HCT116 (cell line): ENCODE measurements around the gene CD164. TPM values are rescaled to one million over a fixed set of nuclear protein-coding genes. Genes with fewer than 3 reads are reported as not detected.

ENCODE experiments used
- ATAC-seq: fragments of 200-7000 bp; cut with Tn5 transposase; 2 replicates; pipeline ENCODE4 v1.9.1; 2020; ENCODE audit warnings: mild to moderate bottlenecking, moderate library complexity
- BruUV-seq: library from RNA; stranded (reverse); fragments of 400-500 nt; replicated peaks from 2 replicates; lab custom pipeline; 2021; lab: Mats Ljungman, UMichigan
- CTCF ChIA-PET: fragments of 300-600 bp; sonication (Branson Sonifier 250); formaldehyde crosslinking; loops from one replicate; lab custom pipeline; 2021; ENCODE audit warnings: antibody characterized with exemption; lab: Charles Lee
- POLR2A ChIA-PET: fragments of 300-600, 350-600 bp; sonication (Branson Sonifier 250); formaldehyde crosslinking; loops from one replicate; lab custom pipeline; 2021; ENCODE audit warnings: antibody characterized with exemption; lab: Charles Lee
- RAD21 ChIA-PET, 2 experiments: fragments of 300-600 bp; sonication (Branson Sonifier 250); formaldehyde crosslinking; loops; one replicate each; lab custom pipeline; 2023; ENCODE audit warnings: low total read pairs in 2 of 2; ENCODE audit not compliant: uncharacterized antibody in 2 of 2, unreplicated experiment in 2 of 2, low non-redundant PET in 1 of 2; lab: Charles Lee
- DNase-seq: peaks from one replicate; pipeline ENCODE4 v3.0.0-alpha.2; 2010; ENCODE audit warnings: low read depth, low spot score
- H2AFZ ChIP-seq: fragments of 200-600 bp; shearing (Covaris generic), sonication (generic); 2 replicates; pipeline ENCODE4 v1.6.1; 2017; ENCODE audit warnings: low read depth, mixed run types, mixed read lengths, antibody characterized with exemption, low read length; ENCODE audit not compliant: poor library complexity, severe bottlenecking
- H3K27ac ChIP-seq: 2 replicates; pipeline ENCODE4 v1.5.1; 2012; ENCODE audit warnings: low read depth, low read length
- H3K27me3 ChIP-seq: fragments of 200-600 bp; sonication (generic); 2 replicates; pipeline ENCODE4 v1.6.1; 2016; ENCODE audit warnings: mixed run types, low read length, mixed read lengths; ENCODE audit not compliant: insufficient read depth
- H3K36me3 ChIP-seq, 2 experiments: fragments of 200-500 bp in 1 of 2; fragments of 200-600 bp in 1 of 2; sonication (Bioruptor generic) in 1 of 2; sonication (generic) in 1 of 2; 2 replicates each; pipeline versions ENCODE4 v1.5.1 to v1.6.1; 2014 to 2016; ENCODE audit warnings: low read length in 2 of 2, inconsistent platforms in 1 of 2, mixed read lengths in 1 of 2, mixed run types in 1 of 2; ENCODE audit not compliant: insufficient read depth in 2 of 2, control insufficient read depth in 1 of 2
- H3K4me1 ChIP-seq, 2 experiments: fragments of 200-600 bp in 1 of 2; sonication (generic) in 1 of 2; 2 replicates each; pipeline versions ENCODE4 v1.5.1 to v1.6.1; 2012 to 2017; ENCODE audit warnings: low read length in 2 of 2, inconsistent platforms in 1 of 2, mild to moderate bottlenecking in 1 of 2, mixed read lengths in 1 of 2, mixed run types in 1 of 2, moderate library complexity in 1 of 2; ENCODE audit not compliant: insufficient read depth in 2 of 2, control insufficient read depth in 1 of 2
- H3K4me2 ChIP-seq: fragments of 200-600 bp; sonication (generic); 2 replicates; pipeline ENCODE4 v1.6.1; 2017; ENCODE audit warnings: mixed run types, low read length, mixed read lengths
- H3K4me3 ChIP-seq, 2 experiments: fragments of 200-600 bp in 1 of 2; sonication (generic) in 1 of 2; replicated peaks in 1 of 2; 2 replicates each; pipeline ENCODE4 v1.5.1; 2011 to 2016; ENCODE audit warnings: low read length in 2 of 2, control low read depth in 1 of 2, low read depth in 1 of 2, mild to moderate bottlenecking in 1 of 2, mixed read lengths in 1 of 2, mixed run types in 1 of 2
- H3K79me2 ChIP-seq: fragments of 200-600 bp; sonication (generic); 2 replicates; pipeline ENCODE4 v1.6.1; 2017; ENCODE audit warnings: mild to moderate bottlenecking, mixed run types, low read length, moderate library complexity, mixed read lengths; ENCODE audit not compliant: insufficient read depth
- H3K9ac ChIP-seq: fragments of 200-600 bp; sonication (generic); 2 replicates; pipeline ENCODE4 v1.6.1; 2016; ENCODE audit warnings: low read length, mixed read lengths
- H3K9me2 ChIP-seq: fragments of 200-600 bp; sonication (generic), shearing (Covaris generic); 2 replicates; pipeline ENCODE4 v1.6.1; 2017; ENCODE audit warnings: mixed run types, mild to moderate bottlenecking, moderate library complexity; ENCODE audit not compliant: insufficient read depth
- H3K9me3 ChIP-seq, 2 experiments: fragments of 200-500 bp in 1 of 2; fragments of 200-600 bp in 1 of 2; sonication (Bioruptor generic) in 1 of 2; sonication (generic) in 1 of 2; 2 replicates each; pipeline ENCODE4 v1.6.1; 2014 to 2017; ENCODE audit warnings: low read length in 2 of 2, mixed read lengths in 2 of 2, inconsistent platforms in 1 of 2, low read depth in 1 of 2, mild to moderate bottlenecking in 1 of 2, mixed run types in 1 of 2, moderate library complexity in 1 of 2; ENCODE audit not compliant: control insufficient read depth in 1 of 2, insufficient read depth in 1 of 2
- H4K20me1 ChIP-seq: fragments of 200-600 bp; sonication (generic), shearing (Covaris generic); 2 replicates; pipeline ENCODE4 v1.6.1; 2017; ENCODE audit warnings: mixed run types, mild to moderate bottlenecking, moderate library complexity; ENCODE audit not compliant: insufficient read depth
- CBX3 ChIP-seq: IDR thresholded peaks from 2 replicates; pipeline ENCODE4 v1.6.1; 2012; ENCODE audit warnings: low read depth
- EGR1 ChIP-seq: IDR thresholded peaks from 2 replicates; pipeline ENCODE4 v1.6.1; 2012; ENCODE audit warnings: low read depth
- ELF1 ChIP-seq: IDR thresholded peaks from 2 replicates; pipeline ENCODE4 v1.6.1; 2012; ENCODE audit warnings: low read depth, borderline replicate concordance
- EZH2 ChIP-seq: fragments of 200-600 bp; sonication (generic); IDR thresholded peaks from 2 replicates; pipeline ENCODE4 v1.6.1; 2017; ENCODE audit warnings: antibody characterized with exemption, mixed run types
- EZH2phosphoT487 ChIP-seq: fragments of 200-600 bp; IDR thresholded peaks from 2 replicates; pipeline ENCODE4 v1.6.1; 2018; ENCODE audit warnings: antibody characterized with exemption, borderline replicate concordance
- FOSL1 ChIP-seq: IDR thresholded peaks from 2 replicates; pipeline ENCODE4 v1.6.1; 2012; ENCODE audit warnings: low read depth
- JUND ChIP-seq: IDR thresholded peaks from 2 replicates; pipeline ENCODE4 v1.6.1; 2012
- POLR2A ChIP-seq: IDR thresholded peaks from 2 replicates; pipeline ENCODE4 v1.7.0; 2011; ENCODE audit warnings: borderline replicate concordance; ENCODE audit not compliant: insufficient read depth, insufficient read length; ENCODE audit errors: extremely low read depth
- POLR2AphosphoS5 ChIP-seq: IDR thresholded peaks from 2 replicates; pipeline ENCODE4 v1.6.1; 2011; ENCODE audit warnings: mild to moderate bottlenecking, low read depth, low read length, moderate library complexity
- YY1 ChIP-seq: IDR thresholded peaks from 2 replicates; pipeline ENCODE4 v1.6.1; 2011; ENCODE audit warnings: low read length, low read depth, moderate library complexity, mild to moderate bottlenecking; ENCODE audit not compliant: insufficient replicate concordance; ENCODE audit errors: extremely low read depth
- ZBTB33 ChIP-seq: IDR thresholded peaks from 2 replicates; pipeline ENCODE4 v1.6.1; 2011; ENCODE audit warnings: mild to moderate bottlenecking, low read length, moderate library complexity; ENCODE audit not compliant: insufficient replicate concordance; ENCODE audit errors: extremely low read depth
- ZFX ChIP-seq: fragments of 450-650 bp; IDR thresholded peaks from 2 replicates; pipeline ENCODE4 v1.6.1; 2017
- intact Hi-C: fragments of 100-400 bp; cut with micrococcal nuclease; formaldehyde crosslinking; loops from 2 replicates; pipeline ENCODE4 v1.10.0; 2022
- total RNA-seq: library from RNA; stranded (reverse); gene quantifications from one replicate; pipeline ENCODE4 v1.2.1, GENCODE V29; 2021; ENCODE audit not compliant: unreplicated experiment

The CD164 gene
- total RNA-seq, 1 experiment from 2014 or later: 171 TPM

DNA sequence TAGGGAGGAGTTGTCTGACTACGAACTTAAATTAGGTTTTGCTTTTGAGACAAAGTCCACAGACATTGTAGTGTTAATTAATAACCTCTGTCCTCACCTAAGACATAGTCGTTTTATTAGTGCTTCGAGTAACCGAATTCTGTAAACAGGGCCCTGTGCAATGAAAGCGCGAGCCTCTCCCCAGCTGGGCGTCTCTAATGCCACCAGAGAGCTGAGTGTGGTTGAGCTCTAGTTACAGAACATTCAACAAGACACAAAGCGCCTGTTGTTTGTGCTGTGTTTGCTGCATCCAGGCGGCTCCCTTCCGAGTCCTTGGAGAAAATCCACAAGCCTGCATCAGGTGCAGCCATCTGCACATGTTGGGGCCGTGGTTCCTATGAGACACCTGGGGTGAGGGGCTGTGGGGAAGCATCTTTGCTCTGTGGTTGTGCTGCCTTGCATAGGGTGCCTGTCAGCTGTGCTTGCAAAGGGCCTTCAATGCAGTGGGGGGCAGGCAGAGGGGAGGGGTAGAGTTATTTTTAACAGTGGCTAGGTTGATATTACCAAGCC is 63.9 kb downstream of the CD164 start:
- no peak overlapping the region for H3K4me2 ChIP-seq
- no peaks in the 10 kb centered on the region for H3K79me2 ChIP-seq
- no peak for DNase-seq
- H3K4me1 ChIP-seq: no peaks in the 10 kb centered on the region
- no TSS peak for BruUV-seq
- RAD21 ChIA-PET: no interaction called here
- ATAC-seq: no peak
- no peaks in the 10 kb centered on the region for H3K9me2 ChIP-seq
- intact Hi-C loops: no loop called here
- H3K27ac ChIP-seq: no peak overlapping the region
- POLR2A ChIA-PET: no interaction called here
- no peak overlapping the region for H3K9ac ChIP-seq
- TF ChIP-seq EZH2phosphoT487: no peak
- TF ChIP-seq POLR2A: no peak
- TF ChIP-seq JUND: no peak
- TF ChIP-seq FOSL1: no peak
- no peak for TF ChIP-seq YY1
- no peak for TF ChIP-seq ZBTB33
- no peak overlapping the region for H3K4me3 ChIP-seq
- no peaks in the 10 kb centered on the region for H3K36me3 ChIP-seq
- H2AFZ ChIP-seq: no peak overlapping the region
- H3K9me3 ChIP-seq: no peaks in the 10 kb centered on the region
- no peaks in the 10 kb centered on the region for H4K20me1 ChIP-seq
- no peaks in the 10 kb centered on the region for H3K27me3 ChIP-seq
- CTCF ChIA-PET: no interaction called here

DNA sequence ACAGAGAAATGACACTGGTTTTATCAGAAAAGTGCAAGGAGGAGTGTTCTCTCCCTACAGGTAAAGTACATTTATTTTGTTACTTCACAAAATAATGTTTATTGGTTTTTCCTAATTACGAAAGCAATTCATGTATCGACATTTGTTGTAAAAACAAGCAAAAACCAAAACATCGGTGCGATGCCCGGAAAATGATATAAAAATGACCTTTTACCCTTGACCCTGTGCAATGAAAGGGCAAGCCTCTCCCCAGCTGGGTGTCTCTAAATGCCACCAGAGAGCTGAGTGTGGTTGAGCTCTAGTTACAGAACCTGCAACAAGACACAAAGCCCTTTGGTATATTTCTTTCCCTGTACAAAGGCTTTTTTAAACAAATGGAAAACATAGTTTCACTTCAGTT is 65.4 kb downstream of the CD164 start:
- intact Hi-C loops: no loop called here
- Histone ChIP-seq H4K20me1 (no peaks in the 10 kb centered on the region), H3K9me3 (no peaks in the 10 kb centered on the region), H2AFZ (no peak overlapping the region)
- no peak for DNase-seq
- POLR2A ChIA-PET: no interaction called here
- BruUV-seq: no TSS peak
- no peak for TF ChIP-seq POLR2A
- no peak for TF ChIP-seq ZFX
- no peak for TF ChIP-seq CBX3
- TF ChIP-seq POLR2AphosphoS5: no peak
- TF ChIP-seq EZH2: no peak
- no peak for TF ChIP-seq EGR1
- no peak for TF ChIP-seq ELF1
- TF ChIP-seq, all 23 proteins: peak for 0
- ChIA-PET CTCF (no interaction called here), RAD21 (no interaction called here)
- H3K4me3 ChIP-seq: no peak overlapping the region
- no peaks in the 10 kb centered on the region for H3K27me3 ChIP-seq
- no peaks in the 10 kb centered on the region for H3K4me1 ChIP-seq
- no peaks in the 10 kb centered on the region for H3K36me3 ChIP-seq
- no peaks in the 10 kb centered on the region for H3K79me2 ChIP-seq
- no peak overlapping the region for H3K27ac ChIP-seq
- H3K9ac ChIP-seq: no peak overlapping the region
- no peak overlapping the region for H3K4me2 ChIP-seq
- no peak for ATAC-seq
- H3K9me2 ChIP-seq: no peaks in the 10 kb centered on the region
